Measurements from ENCODE around the gene U2AF1L4.
A peak's percentile ranks its signal among the peaks of the same experiment; 100 is the strongest.
"Not testable (repeated sequence)": the region's sequence is repeated elsewhere in the genome, so short reads cannot be mapped to it uniquely, and the experiment has no call there.

U2AF1L4 gene

GRCh38 chr19:35772362-35772761 lies 27.1 kb upstream of the U2AF1L4 start:
- not testable (repeated sequence) for H3K27ac ChIP-seq (ENCODE audit: low read depth, low read length)
- H3K4me1 ChIP-seq (ENCODE audit: control insufficient read depth in 5 of 5, insufficient read depth in 5 of 5, low read length in 5 of 5) = peaks cover 5 to 18% (median 10%) of the 10 kb centered on the region in 5 donors

DNA sequence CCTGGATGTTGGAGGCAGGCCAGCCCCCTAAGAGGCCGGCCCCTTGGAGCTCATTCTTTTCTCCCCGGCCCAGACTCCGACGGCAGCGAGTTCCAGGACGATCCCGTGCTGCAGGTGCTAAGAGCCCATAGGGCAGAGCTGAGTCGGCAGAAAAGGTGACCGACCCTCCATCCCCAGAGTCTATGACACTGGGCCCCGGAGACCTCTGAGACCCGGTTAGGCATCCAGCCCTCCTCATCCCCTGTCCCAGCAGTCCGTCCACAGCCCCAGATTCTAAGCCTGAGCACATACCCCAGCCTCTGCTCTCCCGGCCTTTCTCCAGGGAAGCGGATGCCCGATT lies 22.8 kb upstream of the U2AF1L4 start:
- Histone ChIP-seq H3K27me3 (ENCODE audit: control insufficient read depth in 5 of 5, insufficient read depth in 4 of 5, low read length in 5 of 5) (no peaks in the 10 kb centered on the region), H3K9me3 (ENCODE audit: control insufficient read depth in 5 of 5, low read length in 5 of 5) (no peaks in the 10 kb centered on the region), H3K4me3 (ENCODE audit: low read depth in 1 of 5, low read length in 5 of 5) (no peak overlapping the region), H3K9ac (ENCODE audit: low read length in 5 of 5) (no peak overlapping the region), H3K36me3 (ENCODE audit: control insufficient read depth in 5 of 5, insufficient read depth in 5 of 5, low read length in 5 of 5) (peaks cover 0 to 34% (median 17%) of the 10 kb centered on the region in 5 donors), H3K27ac (ENCODE audit: low read depth, low read length) (no peak overlapping the region), H3K4me1 (ENCODE audit: control insufficient read depth in 5 of 5, insufficient read depth in 5 of 5, low read length in 5 of 5) (no peaks in the 10 kb centered on the region)

More at GRCh38 chr19:35772362-35772761, 27.1 kb upstream of the U2AF1L4 start:
- not testable (repeated sequence) for H3K9ac ChIP-seq (ENCODE audit: low read length in 5 of 5); H3K27me3 ChIP-seq (ENCODE audit: control insufficient read depth in 5 of 5, insufficient read depth in 4 of 5, low read length in 5 of 5); H3K4me3 ChIP-seq (ENCODE audit: low read depth in 1 of 5, low read length in 5 of 5); H3K9me3 ChIP-seq (ENCODE audit: control insufficient read depth in 5 of 5, low read length in 5 of 5)
- peaks cover 0 to 12% (median 3%) of the 10 kb centered on the region in 5 donors for H3K36me3 ChIP-seq (ENCODE audit: control insufficient read depth in 5 of 5, insufficient read depth in 5 of 5, low read length in 5 of 5)

GRCh38 chr19:35767288-35768081 lies 22.3 kb upstream of the U2AF1L4 start:
- peaks cover 0 to 35% (median 17%) of the 10 kb centered on the region in 5 donors for H3K36me3 ChIP-seq (ENCODE audit: control insufficient read depth in 5 of 5, insufficient read depth in 5 of 5, low read length in 5 of 5)
- H3K9ac ChIP-seq (ENCODE audit: low read length in 5 of 5) = no peak overlapping the region
- no peak overlapping the region for H3K4me3 ChIP-seq (ENCODE audit: low read depth in 1 of 5, low read length in 5 of 5)
- no peak overlapping the region for H3K27ac ChIP-seq (ENCODE audit: low read depth, low read length)
- no peaks in the 10 kb centered on the region for H3K9me3 ChIP-seq (ENCODE audit: control insufficient read depth in 5 of 5, low read length in 5 of 5)
- no peaks in the 10 kb centered on the region for H3K27me3 ChIP-seq (ENCODE audit: control insufficient read depth in 5 of 5, insufficient read depth in 4 of 5, low read length in 5 of 5)
- H3K4me1 ChIP-seq (ENCODE audit: control insufficient read depth in 5 of 5, insufficient read depth in 5 of 5, low read length in 5 of 5) = no peaks in the 10 kb centered on the region

DNA sequence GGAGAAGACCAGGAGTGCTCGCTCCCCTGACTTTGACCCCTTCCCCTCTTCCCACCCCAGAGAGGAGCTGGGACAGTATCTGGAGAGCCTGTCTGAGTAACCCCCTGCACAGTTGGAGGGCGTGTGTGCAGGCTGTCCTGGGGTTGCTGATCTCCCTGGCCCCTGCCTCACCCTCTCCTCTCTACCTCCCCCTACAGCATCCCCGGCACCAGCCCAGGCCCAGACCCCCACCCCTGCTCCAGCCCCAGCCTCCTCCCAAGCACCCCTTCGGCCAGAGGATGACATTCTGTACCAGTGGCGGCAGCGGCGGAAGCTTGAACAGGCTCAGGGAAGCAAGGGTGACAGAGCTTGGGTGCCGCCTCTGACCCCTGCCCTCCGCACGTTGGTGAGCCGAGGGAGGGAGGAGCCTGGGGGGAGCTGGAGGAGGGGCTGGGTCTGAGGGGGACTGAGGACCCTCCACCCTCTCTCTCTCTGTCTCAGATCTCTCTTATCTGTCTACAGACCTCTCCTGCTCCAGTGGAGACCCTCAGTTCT lies 21.4 kb upstream of the U2AF1L4 start:
- Histone ChIP-seq H3K27ac (ENCODE audit: low read depth, low read length) (no peak overlapping the region), H3K36me3 (ENCODE audit: control insufficient read depth in 5 of 5, insufficient read depth in 5 of 5, low read length in 5 of 5) (peaks cover 0 to 43% (median 23%) of the 10 kb centered on the region in 5 donors), H3K27me3 (ENCODE audit: control insufficient read depth in 5 of 5, insufficient read depth in 4 of 5, low read length in 5 of 5) (no peaks in the 10 kb centered on the region), H3K4me1 (ENCODE audit: control insufficient read depth in 5 of 5, insufficient read depth in 5 of 5, low read length in 5 of 5) (no peaks in the 10 kb centered on the region), H3K9ac (ENCODE audit: low read length in 5 of 5) (no peak overlapping the region), H3K9me3 (ENCODE audit: control insufficient read depth in 5 of 5, low read length in 5 of 5) (no peaks in the 10 kb centered on the region), H3K4me3 (ENCODE audit: low read depth in 1 of 5, low read length in 5 of 5) (no peak overlapping the region)

GRCh38 chr19:35764432-35765315 lies 19.5 kb upstream of the U2AF1L4 start:
- Histone ChIP-seq H3K4me3 (ENCODE audit: low read depth in 1 of 5, low read length in 5 of 5) (no peak overlapping the region), H3K9ac (ENCODE audit: low read length in 5 of 5) (no peak overlapping the region), H3K27ac (ENCODE audit: low read depth, low read length) (no peak overlapping the region), H3K27me3 (ENCODE audit: control insufficient read depth in 5 of 5, insufficient read depth in 4 of 5, low read length in 5 of 5) (no peaks in the 10 kb centered on the region), H3K9me3 (ENCODE audit: control insufficient read depth in 5 of 5, low read length in 5 of 5) (peaks cover 0 to 2% (median 0%) of the 10 kb centered on the region in 5 donors), H3K36me3 (ENCODE audit: control insufficient read depth in 5 of 5, insufficient read depth in 5 of 5, low read length in 5 of 5) (peaks cover 0 to 49% (median 24%) of the 10 kb centered on the region in 5 donors), H3K4me1 (ENCODE audit: control insufficient read depth in 5 of 5, insufficient read depth in 5 of 5, low read length in 5 of 5) (peaks cover 0 to 2% (median 0%) of the 10 kb centered on the region in 5 donors)

DNA sequence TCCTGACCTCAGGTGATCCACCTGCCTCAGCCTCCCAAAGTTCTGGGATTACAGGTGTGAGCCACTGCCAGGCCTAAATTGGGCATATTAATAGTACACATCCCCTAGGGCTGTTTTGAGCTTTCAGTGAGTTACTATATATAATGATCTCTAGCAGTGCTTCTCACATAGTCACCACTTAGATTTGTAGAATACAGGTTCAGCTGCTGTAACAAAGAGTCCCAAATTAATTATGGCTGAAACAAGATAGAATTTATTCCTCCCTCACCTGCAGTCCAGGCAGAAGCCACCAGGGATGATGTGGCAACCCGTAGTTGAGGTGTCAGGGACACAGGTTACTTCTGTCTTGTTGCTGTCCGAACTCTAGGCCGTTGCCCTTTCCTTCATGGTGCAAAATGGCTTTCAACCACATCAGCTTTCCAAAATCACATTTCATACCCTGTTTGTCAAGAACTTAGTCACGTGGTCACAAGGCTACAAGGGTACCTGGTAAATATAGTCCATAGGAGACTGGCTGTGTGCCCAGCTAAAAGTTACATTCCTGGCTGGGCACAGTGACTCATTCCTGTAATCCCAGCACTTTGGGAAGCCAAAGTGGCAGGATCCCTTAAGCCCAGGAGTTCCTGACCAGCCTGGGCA lies 15.6 kb upstream of the U2AF1L4 start:
- Histone ChIP-seq H3K27ac (ENCODE audit: low read depth, low read length) (no peak overlapping the region), H3K4me1 (ENCODE audit: control insufficient read depth in 5 of 5, insufficient read depth in 5 of 5, low read length in 5 of 5) (peaks cover 0 to 32% (median 24%) of the 10 kb centered on the region in 5 donors), H3K36me3 (ENCODE audit: control insufficient read depth in 5 of 5, insufficient read depth in 5 of 5, low read length in 5 of 5) (peaks cover 0 to 33% (median 19%) of the 10 kb centered on the region in 5 donors), H3K9ac (ENCODE audit: low read length in 5 of 5) (no peak overlapping the region), H3K27me3 (ENCODE audit: control insufficient read depth in 5 of 5, insufficient read depth in 4 of 5, low read length in 5 of 5) (no peaks in the 10 kb centered on the region), H3K9me3 (ENCODE audit: control insufficient read depth in 5 of 5, low read length in 5 of 5) (peaks cover 0 to 2% (median 0%) of the 10 kb centered on the region in 5 donors), H3K4me3 (ENCODE audit: low read depth in 1 of 5, low read length in 5 of 5) (no peak overlapping the region)

GRCh38 chr19:35759697-35760096 lies 14.5 kb upstream of the U2AF1L4 start:
- H3K27me3 ChIP-seq (ENCODE audit: control insufficient read depth in 5 of 5, insufficient read depth in 4 of 5, low read length in 5 of 5) = no peaks in the 10 kb centered on the region
- H3K4me3 ChIP-seq (ENCODE audit: low read depth in 1 of 5, low read length in 5 of 5) = no peak overlapping the region
- no peak overlapping the region for H3K27ac ChIP-seq (ENCODE audit: low read depth, low read length)
- H3K9me3 ChIP-seq (ENCODE audit: control insufficient read depth in 5 of 5, low read length in 5 of 5) = peaks cover 0 to 2% (median 0%) of the 10 kb centered on the region in 5 donors
- peaks cover 0 to 22% (median 15%) of the 10 kb centered on the region in 5 donors for H3K36me3 ChIP-seq (ENCODE audit: control insufficient read depth in 5 of 5, insufficient read depth in 5 of 5, low read length in 5 of 5)
- H3K9ac ChIP-seq (ENCODE audit: low read length in 5 of 5) = no peak overlapping the region
- peaks cover 0 to 43% (median 34%) of the 10 kb centered on the region in 5 donors for H3K4me1 ChIP-seq (ENCODE audit: control insufficient read depth in 5 of 5, insufficient read depth in 5 of 5, low read length in 5 of 5)

DNA sequence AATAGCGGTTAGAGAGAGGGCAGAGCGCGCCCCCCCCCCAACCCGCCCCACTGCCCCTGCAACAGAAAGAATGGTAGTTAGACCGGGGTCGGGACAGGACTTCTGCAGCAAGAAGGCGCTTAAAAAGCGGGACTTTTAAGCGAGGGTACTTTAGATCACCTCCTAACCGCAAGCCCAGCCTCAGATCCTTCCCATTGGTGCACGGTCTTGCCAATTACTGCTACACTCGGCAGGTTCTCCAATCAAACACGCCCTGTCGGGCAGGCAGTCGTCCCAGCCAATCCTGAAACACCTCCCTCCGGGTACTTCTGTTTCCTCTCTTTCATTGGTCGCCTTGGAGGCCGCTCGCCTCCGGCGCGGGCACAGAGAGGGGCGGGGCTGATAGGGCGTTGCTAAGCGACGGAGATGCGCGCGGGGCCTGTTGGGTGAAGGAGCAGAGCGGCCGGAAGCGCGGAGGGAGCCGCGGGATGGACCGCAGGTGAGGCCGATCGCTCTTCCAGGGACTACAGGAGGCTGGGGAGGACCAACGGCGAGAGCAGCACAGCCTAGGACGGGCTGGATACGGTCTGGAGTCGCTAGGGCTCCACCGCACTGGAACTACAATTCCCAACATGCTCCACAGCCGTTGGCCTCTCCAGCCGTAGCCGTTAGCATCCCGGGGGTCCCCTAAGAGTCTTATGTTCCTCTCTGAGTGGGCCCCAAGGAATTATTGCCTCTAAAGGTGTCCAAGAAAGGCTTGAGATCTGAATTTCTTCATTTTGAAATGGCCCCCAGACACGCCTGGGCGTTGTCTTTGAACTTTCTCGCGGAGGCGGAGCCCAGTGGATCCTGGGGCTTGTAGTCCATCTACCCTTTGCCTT lies 12.8 kb upstream of the U2AF1L4 start, which contains the start of gene PROSER3:
TSS of gene PROSER3 (plus strand) at position 428 of the 860 bp plus-strand sequence. CDS start at position 468, 40 bp downstream.
- Histone ChIP-seq H3K27ac (ENCODE audit: low read depth, low read length) (peak within 1 kb of the TSS; percentile 96), H3K9ac (ENCODE audit: low read length in 5 of 5) (peak within 1 kb of the TSS; percentile 73 to 92 (median 90)), H3K4me1 (ENCODE audit: control insufficient read depth in 5 of 5, insufficient read depth in 5 of 5, low read length in 5 of 5) (peaks cover 0 to 52% (median 45%) of the 10 kb centered on the region in 5 donors), H3K27me3 (ENCODE audit: control insufficient read depth in 5 of 5, insufficient read depth in 4 of 5, low read length in 5 of 5) (no peaks in the 10 kb centered on the region), H3K36me3 (ENCODE audit: control insufficient read depth in 5 of 5, insufficient read depth in 5 of 5, low read length in 5 of 5) (peaks cover 0 to 32% (median 21%) of the 10 kb centered on the region in 5 donors), H3K4me3 (ENCODE audit: low read depth in 1 of 5, low read length in 5 of 5) (peak within 1 kb of the TSS; percentile 98 to 99 (median 99)), H3K9me3 (ENCODE audit: control insufficient read depth in 5 of 5, low read length in 5 of 5) (peaks cover 0 to 2% (median 0%) of the 10 kb centered on the region in 5 donors)
